ENCODE results near the gene MYD88.

Gene MYD88

DNA sequence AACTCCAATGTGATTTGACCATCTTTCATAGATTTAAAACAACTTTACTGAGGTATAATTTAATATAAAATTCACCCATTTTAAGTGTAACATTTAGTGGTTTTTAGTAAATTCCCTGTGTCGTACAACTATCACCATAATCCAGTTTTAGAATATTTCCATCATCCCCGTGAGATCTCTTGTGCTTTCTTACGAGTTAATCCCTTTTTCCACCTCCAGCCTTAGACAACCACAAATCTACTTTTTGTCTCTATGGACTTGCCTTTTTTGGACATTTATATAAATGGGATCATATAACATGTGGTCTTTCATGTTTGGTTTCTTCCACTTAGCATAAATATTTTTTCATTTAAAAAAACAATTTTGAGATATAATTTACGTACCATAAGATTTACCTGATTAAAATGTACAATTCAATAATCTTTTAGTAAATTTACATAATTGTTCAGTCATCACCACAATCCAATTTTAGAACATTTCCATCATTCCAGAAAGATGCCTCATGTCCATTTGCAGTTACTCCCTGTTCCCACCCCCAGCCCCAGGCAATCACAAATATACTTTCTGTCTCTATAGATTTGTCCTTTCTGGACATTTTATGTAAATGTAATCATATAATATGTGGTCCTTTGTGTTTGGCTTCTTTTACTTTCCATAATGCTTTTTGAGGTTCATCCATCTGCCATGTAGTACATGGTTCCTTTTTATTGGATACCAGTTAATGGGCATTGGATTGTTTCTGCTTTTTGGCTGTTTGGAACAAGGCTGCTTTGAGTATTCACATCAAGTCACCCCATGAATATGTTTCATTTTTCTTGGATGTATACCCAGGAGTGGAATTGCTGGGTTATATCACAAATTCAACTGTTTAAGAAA, 29.9 kb downstream of the MYD88 start:
- no peak for DNase-seq

DNA sequence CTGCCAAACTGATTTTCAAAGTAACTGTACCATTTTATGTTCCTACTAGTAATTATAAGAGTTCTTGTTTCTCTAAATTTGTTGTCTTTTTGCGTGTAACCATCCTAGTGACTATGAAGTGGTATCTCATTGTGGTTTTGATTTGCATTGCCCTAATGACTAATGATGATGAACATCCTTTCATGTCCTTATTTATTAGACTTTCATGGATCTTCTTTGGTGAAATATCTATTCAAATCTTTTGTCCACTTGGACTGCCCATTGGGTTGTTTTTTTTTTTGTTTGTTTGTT, 30.5 kb downstream of the MYD88 start:
- DNase-seq, result no peak

DNA sequence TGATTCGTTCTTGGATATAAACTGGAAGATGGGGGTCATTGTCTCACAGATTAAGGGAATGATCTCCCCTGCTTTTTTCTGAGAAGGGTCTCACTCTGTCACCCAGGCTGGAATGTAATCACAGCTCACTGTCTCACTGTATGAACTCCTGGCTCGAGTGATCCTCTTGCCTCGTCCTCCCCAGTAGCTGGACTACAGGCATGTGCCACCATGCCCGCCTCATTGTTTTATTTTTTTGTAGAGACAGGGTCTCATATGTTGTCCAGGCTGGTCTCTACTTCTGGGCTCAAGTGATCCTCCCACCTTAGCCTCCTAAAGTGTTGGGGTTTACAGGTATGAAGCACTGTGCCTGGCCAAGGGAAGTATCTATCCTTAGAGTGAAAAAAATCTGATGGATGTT, 32.3 kb downstream of the MYD88 start:
- no peak for DNase-seq

DNA sequence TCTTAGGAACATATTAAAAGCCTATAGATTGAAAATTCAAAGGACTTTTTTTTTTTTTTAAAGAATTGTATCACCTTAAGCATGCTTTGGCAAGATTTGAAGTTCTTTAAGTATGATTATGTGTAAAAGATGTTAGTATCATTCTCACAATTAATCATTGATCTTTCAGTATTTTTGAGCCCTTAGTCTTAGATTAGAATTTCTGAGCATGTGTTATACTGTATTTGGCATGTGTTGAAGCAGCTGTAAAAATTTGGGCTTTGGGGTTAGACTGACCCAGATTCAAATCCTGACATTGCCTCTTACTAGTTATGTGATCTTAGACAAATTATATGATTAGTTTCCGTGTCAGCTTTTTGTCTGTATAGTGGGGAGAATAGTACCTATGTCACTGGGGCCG, 33.2 kb downstream of the MYD88 start:
- DNase-seq, result no peak

DNA sequence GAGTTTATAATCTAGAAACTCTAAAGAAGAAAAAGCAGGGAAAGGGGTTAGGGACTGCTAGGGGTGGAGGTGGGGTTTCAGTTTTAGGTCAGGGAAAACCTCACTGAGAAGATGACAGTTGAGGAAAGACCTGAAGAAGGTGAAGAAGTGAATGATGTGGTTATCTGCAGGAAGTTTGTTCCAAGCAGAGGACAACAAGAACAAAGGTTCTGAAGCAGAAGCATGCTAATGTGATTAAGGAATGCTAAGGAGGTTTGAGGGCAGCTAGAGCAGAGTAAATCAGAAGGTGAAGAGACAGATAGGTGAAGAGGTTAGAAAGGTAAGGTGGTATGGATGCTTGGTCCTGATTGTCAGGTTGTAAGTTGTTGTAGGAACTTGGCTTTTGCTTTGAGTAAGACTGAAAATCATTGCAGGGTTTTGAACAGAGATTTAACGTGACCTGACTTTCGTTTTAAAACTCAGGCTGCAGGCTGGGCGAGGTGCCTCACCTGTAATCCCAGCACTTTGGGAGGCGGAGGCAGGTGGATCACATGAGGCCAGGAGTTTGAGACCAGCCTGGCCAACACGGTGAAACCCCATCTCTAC, 35.5 kb downstream of the MYD88 start:
- DNase-seq, result no peak

DNA sequence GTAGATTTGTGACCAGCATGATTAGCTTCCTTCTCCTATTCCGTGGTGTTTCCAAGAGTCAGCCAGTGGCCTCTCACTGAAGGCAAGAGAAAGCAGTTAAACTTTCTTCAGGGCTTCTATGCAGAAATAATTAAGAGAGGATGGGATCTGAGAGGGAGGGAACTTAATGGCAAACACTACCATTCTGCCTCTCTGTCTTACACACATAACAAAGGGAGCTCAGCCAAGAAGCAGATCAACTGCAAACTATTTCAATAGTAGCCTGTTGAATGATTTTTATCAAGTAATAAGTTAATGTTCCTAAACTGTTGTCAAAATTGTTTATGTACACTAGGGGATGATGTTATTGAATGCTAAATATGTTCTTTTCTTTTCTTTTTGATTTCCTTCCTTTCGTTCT, 38.7 kb downstream of the MYD88 start:
- no peak for DNase-seq

DNA sequence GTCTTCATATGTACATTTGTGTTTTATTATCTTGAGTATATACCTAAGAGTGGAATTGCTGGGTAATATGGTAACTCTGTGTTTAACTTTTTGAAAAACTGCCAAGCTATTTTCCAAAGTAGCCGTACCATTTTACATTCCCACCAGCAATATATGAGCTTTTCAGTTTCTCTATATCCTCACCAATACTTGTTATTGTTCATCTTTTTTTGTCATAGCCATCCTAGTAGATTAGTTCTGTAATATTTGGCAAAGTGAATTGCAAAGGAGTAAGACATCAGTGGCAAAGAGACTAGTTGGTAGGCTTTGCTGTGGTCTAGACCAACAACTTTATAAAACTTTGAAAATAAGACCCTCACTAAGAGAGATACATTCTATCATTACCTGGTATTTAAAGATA, 48.3 kb downstream of the MYD88 start:
- no peak for DNase-seq

DNA sequence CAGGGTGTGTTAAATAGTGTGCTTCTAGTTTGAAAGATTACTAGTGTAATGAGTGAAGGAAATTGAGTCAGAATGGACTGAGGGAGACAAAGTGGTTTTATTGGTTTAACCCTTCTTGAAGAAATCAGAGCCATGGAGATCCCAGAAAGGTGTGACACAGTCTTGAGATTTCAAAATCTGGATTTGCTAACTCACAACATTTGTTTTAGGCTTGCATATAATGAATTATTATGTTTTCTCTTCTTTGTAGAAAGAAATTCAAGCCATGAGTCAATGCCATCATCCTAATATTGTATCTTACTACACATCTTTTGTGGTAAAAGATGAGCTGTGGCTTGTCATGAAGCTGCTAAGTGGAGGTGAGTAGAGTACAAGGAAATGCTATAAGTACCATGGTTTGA, 52.0 kb downstream of the MYD88 start:
- DNase-seq, result no peak

Measured in right forelimb (tissue), 1 donor.